HAP-1 (cell line): ENCODE measurements around the gene POU6F1.
"Not testable (repeated sequence)": the region's sequence is repeated elsewhere in the genome, so short reads cannot be mapped to it uniquely, and the experiment has no call there.

Experiments used
- DNase-seq, 2 experiments: peaks; one replicate each; pipeline ENCODE4 v3.0.0-alpha.2; 2016 to 2020; ENCODE audit warnings: low spot score in 2 of 2
- H3K27me3 ChIP-seq: fragments of 250-450 bp; sonication (Bioruptor Pico); 2 replicates; pipeline ENCODE4 v1.5.1; 2020; ENCODE audit warnings: low read depth, mild to moderate bottlenecking, moderate library complexity
- H3K36me3 ChIP-seq: fragments of 250-450 bp; sonication (Bioruptor Pico); replicated peaks from 2 replicates; pipeline ENCODE4 v1.5.1; 2020; ENCODE audit warnings: mild to moderate bottlenecking
- H3K4me1 ChIP-seq: fragments of 250-450 bp; sonication (Bioruptor Pico); 2 replicates; pipeline ENCODE4 v1.5.1; 2020; ENCODE audit warnings: mild to moderate bottlenecking
- H3K4me3 ChIP-seq: fragments of 250-450 bp; sonication (Bioruptor Pico); 2 replicates; pipeline ENCODE4 v1.5.1; 2020; ENCODE audit warnings: mild to moderate bottlenecking, moderate library complexity
- H3K9me3 ChIP-seq: fragments of 250-450 bp; sonication (Bioruptor Pico); 2 replicates; pipeline ENCODE4 v1.5.1; 2020; ENCODE audit warnings: mild to moderate bottlenecking, moderate library complexity
- in situ Hi-C: fragments of 300-500 bp; cut with MboI; formaldehyde crosslinking; loops from 3 replicates; pipeline ENCODE4 v1.14.3; 2020; ENCODE audit warnings: low sequenced_read_pairs, inconsistent platforms, mixed read lengths

The POU6F1 gene, protein sequence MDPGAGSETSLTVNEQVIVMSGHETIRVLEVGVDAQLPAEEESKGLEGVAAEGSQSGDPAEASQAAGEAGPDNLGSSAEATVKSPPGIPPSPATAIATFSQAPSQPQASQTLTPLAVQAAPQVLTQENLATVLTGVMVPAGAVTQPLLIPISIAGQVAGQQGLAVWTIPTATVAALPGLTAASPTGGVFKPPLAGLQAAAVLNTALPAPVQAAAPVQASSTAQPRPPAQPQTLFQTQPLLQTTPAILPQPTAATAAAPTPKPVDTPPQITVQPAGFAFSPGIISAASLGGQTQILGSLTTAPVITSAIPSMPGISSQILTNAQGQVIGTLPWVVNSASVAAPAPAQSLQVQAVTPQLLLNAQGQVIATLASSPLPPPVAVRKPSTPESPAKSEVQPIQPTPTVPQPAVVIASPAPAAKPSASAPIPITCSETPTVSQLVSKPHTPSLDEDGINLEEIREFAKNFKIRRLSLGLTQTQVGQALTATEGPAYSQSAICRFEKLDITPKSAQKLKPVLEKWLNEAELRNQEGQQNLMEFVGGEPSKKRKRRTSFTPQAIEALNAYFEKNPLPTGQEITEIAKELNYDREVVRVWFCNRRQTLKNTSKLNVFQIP

DNA sequence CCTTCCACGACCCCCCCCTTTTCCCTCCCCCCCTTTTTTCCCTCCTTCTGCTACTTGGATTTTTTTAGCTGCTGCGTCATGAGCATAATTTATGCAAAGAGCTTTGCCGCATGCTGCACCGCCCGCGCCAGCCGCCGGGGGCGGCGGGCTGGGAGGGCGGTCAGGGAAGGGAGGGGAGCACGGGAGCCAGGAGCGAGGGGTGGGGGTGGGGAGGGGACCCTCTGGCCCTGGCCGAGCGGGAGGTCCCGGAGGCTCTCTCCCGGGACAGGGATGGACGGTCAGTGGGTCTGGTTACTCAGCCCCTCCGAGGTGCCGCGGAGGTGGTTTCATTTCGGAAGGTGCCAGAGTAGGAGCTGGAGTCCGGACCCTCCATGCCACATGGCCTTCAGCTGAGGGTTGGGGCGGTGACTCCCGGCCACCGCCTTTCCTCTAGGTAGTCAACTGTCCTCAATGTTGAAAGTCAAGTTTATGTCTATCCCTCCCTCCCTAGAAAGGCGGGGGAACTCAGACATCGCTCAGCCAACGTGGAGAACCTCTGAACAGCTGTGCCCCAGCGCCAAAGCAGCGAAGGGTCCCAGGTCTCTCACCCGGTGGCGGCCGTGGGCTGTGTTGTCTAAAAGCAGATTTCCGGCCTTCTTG, at the start of gene POU6F1:
Gene POU6F1, minus strand, starts transcription at position 95 of the 639 bp plus-strand sequence. CDS start 11,226 bp downstream, outside the sequence.
- peak; percentile 77 to 85 for DNase-seq
- peak within 1 kb of the TSS; percentile 55 for H3K4me3 ChIP-seq
- peaks cover 16% of the 10 kb centered on the region for H3K4me1 ChIP-seq
- H3K36me3 ChIP-seq: no peaks in the 10 kb centered on the region
- in situ Hi-C loops: no loop called here
- H3K9me3 ChIP-seq: no peaks in the 10 kb centered on the region; the same call in 1 of the 2 replicates
- no peaks in the 10 kb centered on the region for H3K27me3 ChIP-seq

DNA sequence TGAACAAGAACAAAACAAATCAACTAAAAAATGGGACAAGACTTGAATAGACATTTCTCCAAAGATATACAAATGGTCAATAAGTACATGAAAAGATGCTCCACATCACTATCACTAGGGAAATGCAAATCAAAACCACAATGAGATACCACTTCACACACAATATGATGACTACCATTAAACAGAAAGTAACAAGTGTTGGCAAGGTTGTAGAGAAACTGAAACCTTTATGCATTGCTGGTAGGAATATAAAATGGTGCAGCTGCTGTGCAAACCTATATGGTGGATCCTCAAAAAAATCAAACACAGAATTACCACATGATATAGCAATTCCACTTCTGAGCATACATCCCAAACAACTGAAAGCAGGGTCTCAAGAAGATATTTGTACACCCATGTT, 47.2 kb upstream of the POU6F1 start:
- peaks cover 19% of the 10 kb centered on the region for H3K4me1 ChIP-seq
- H3K4me3 ChIP-seq: no peak overlapping the region
- DNase-seq: no peak
- H3K9me3 ChIP-seq: no peaks in the 10 kb centered on the region
- H3K27me3 ChIP-seq: no peaks in the 10 kb centered on the region
- no peaks in the 10 kb centered on the region for H3K36me3 ChIP-seq
- in situ Hi-C loops: no loop called here

DNA sequence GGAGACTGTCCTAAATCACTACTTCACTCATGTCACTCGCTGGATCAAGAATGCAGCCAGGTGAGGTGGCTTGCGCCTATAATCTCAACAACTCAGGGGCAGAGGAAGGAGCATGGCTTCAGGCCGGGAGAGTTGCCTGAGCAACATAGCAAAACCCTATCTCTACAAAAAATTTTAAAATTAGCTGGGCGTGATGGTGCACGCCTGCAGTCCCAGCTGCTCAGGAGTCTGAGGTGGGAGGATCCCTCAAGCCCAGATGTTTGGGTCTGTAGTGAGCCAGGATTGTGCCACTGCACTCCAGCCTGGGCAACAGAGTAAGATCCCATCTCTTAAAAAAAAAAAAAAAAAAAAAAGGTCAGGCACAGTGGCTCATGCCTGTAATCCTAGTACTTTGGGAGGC, 46.4 kb upstream of the POU6F1 start:
- in situ Hi-C loops: no loop called here
- H3K36me3 ChIP-seq: no peaks in the 10 kb centered on the region
- H3K27me3 ChIP-seq: no peaks in the 10 kb centered on the region
- no peaks in the 10 kb centered on the region for H3K9me3 ChIP-seq
- no peak for DNase-seq
- H3K4me3 ChIP-seq: no peak overlapping the region
- peaks cover 18% of the 10 kb centered on the region for H3K4me1 ChIP-seq

DNA sequence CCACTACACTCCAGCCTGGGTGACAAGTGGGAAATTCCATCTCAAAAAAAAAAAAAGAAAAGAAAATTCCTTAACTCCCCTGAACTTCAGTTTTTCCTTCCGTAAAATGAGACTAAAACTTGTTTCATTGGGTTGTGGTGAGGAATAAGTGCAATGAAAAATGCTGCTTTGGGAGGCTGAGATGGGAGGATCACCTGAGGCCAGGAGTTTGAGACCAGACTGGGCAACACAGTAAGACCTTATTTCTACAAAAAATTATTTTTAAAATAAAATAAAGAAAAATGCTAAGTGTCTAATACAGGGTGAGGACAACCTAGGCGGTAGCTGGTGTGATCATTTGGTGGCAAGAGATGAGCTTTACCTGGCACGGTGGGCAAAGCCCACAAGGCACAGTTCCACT, 45.5 kb upstream of the POU6F1 start:
- in situ Hi-C loops: no loop called here
- H3K4me1 ChIP-seq: peaks cover 15% of the 10 kb centered on the region
- no peaks in the 10 kb centered on the region for H3K36me3 ChIP-seq
- DNase-seq: no peak
- no peaks in the 10 kb centered on the region for H3K27me3 ChIP-seq
- H3K9me3 ChIP-seq: no peaks in the 10 kb centered on the region
- H3K4me3 ChIP-seq: no peak overlapping the region

DNA sequence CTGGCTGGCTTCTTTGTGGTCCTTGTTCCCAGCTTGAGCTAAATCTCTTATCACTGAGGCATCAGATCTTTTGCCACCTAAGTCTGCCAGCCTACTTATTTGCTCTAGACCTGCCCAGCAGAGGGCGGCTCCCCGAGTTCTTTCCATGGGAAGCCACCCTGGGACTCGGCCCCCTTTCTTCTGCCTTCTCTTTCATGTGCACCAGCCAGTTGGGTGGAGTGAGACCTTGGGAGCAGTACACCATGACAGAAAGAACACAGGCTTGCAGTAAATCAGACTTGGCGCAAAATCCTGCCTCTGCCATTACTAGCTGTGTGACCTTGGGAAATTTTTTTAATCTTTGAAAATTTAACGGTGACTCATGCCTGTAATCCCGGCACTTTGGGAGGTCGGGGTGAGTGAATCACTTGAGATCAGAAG, 44.9 kb upstream of the POU6F1 start:
- peak in 1 of 2 experiments; percentile 46 for DNase-seq
- H3K27me3 ChIP-seq: no peaks in the 10 kb centered on the region
- in situ Hi-C loops: no loop called here
- H3K36me3 ChIP-seq: no peaks in the 10 kb centered on the region
- no peak overlapping the region for H3K4me3 ChIP-seq
- no peaks in the 10 kb centered on the region for H3K9me3 ChIP-seq
- peaks cover 15% of the 10 kb centered on the region for H3K4me1 ChIP-seq

DNA sequence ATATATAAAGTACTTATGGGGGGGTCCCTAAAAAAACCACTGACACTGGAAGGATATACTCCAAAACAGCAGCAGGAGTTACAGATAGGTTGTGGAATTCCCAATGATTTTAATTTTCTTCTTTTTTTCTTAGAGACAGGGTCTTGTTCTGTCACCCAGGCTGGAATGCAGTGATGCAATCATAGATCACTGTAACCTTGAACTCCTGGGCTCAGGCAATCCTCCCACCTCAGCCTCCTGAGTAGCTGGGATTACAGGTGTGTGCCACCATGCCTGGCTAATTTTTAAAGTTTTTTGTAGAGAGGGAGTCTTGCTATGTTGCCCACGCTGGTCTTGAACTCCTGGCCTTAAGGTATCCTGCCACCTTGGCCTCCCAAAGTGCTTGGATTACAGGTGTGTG, 41.7 kb upstream of the POU6F1 start:
- in situ Hi-C loops: not testable (repeated sequence)

DNA sequence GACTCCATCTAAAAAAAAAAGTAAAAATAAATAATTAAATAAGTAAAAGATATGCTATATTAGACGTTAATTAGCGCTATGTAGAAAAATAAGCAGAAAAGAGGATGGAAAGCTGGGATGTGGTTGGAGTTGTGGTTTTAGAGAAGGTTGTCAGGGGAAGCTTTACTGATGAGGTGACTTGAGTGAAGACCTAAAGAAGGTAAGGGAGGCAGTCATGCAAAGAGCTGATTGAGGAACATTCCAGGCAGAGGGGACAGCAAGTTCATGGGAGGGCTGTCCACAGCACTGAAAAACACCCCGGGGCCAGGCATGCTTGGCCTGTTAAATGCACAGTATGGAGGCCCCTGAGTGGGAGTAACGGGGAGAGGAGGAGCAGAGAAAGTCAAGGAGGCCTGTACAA, 36.7 kb upstream of the POU6F1 start:
- Histone ChIP-seq H3K27me3 (no peaks in the 10 kb centered on the region), H3K36me3 (no peaks in the 10 kb centered on the region), H3K4me1 (no peaks in the 10 kb centered on the region), H3K4me3 (no peak overlapping the region), H3K9me3 (no peaks in the 10 kb centered on the region)
- no peak for DNase-seq
- in situ Hi-C loops: no loop called here

More for the DNA sequence above, 41.7 kb upstream of the POU6F1 start:
- H3K27me3 ChIP-seq, DNase-seq, H3K4me3 ChIP-seq, H3K9me3 ChIP-seq, H3K36me3 ChIP-seq, H3K4me1 ChIP-seq: not testable (repeated sequence)

DNA sequence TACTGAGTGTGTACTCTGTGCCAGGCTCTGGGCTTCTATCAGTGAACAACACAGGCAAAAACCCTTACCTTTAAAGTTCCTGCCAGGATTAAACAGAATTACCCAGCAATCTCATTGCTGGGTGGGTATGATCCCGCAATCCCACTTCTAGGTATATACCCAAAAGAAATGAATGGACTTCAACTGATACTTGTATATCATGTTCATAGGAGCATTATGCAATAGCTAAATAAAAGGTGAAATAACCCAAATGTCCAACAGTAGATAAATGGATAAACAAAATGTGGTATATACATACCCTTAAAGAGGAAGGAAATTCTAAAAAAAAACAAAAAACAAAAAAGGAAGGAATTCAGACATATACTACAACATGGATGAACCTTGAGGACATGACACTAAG, 35.4 kb upstream of the POU6F1 start:
- H3K27me3 ChIP-seq: no peaks in the 10 kb centered on the region
- no peak for DNase-seq
- no peaks in the 10 kb centered on the region for H3K9me3 ChIP-seq
- no peak overlapping the region for H3K4me3 ChIP-seq
- H3K4me1 ChIP-seq: no peaks in the 10 kb centered on the region
- in situ Hi-C loops: no loop called here
- H3K36me3 ChIP-seq: no peaks in the 10 kb centered on the region

DNA sequence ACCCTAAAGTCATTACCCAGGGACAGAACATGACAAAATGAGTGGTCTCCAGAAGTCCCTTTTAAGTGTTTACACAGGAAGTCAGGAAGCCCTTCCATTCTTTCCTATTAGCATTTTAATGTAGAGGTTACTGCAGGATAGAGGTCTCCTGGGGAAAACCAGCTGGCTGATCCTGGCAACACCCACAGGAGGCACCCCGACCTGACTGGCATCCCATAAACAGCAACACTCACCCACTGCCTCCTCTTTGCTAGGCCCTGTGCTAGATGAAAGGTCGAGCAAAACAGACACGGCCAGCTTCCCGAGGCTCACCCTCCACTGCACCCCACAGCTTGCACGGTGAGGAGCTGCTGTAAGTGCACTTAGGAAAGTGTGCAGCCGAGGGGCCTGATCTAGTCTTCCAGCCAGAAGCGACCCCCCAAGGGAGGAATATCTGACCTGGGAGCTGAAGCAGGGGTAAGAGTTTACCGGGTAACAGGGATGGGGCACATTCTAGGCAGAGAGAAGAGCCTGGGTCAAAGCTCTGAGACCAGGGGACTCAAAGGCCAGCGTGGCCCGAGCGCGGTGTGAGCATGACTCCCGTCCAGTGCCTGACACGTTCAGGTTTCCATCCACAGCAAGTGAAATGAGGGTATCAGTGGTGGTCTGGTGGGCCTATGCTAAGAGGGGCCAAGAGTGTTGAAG, 29.8 kb upstream of the POU6F1 start:
- no peaks in the 10 kb centered on the region for H3K9me3 ChIP-seq
- no peaks in the 10 kb centered on the region for H3K4me1 ChIP-seq
- H3K27me3 ChIP-seq: no peaks in the 10 kb centered on the region
- H3K36me3 ChIP-seq: peaks cover 17% of the 10 kb centered on the region
- in situ Hi-C loops: no loop called here
- H3K4me3 ChIP-seq: no peak overlapping the region
- no peak for DNase-seq

DNA sequence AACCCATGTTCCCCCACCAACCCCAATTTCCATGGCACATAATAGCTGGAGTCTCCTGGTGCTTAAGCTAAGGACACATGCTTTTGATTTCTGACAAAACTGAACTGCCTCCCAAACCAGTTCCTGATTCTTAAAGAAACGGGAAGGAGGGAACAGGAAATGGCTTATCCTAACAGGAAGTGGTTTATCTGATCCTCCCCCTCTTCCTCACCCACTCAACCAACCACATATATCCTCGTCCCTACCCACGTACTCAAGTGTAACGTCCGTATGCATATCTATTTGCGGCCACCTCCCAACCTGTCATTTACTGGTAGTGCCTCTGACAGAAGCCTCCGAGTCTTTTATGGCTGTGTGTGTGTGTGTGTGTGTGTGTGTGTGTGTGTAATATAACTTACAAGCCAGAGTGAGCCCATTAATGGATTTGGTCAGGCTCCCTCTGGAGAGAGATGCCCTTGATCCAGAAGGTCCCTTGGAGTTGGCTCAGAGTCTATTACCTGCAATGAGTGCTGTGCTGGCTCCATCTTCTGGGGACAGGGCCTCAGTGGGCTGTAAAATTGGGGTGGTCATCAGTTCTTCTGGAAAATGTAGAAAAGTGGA, 28.5 kb upstream of the POU6F1 start:
- Histone ChIP-seq H3K27me3 (no peaks in the 10 kb centered on the region), H3K4me3 (no peak overlapping the region), H3K36me3 (peaks cover 24% of the 10 kb centered on the region), H3K4me1 (no peaks in the 10 kb centered on the region), H3K9me3 (no peaks in the 10 kb centered on the region)
- DNase-seq: no peak
- in situ Hi-C loops: no loop called here

DNA sequence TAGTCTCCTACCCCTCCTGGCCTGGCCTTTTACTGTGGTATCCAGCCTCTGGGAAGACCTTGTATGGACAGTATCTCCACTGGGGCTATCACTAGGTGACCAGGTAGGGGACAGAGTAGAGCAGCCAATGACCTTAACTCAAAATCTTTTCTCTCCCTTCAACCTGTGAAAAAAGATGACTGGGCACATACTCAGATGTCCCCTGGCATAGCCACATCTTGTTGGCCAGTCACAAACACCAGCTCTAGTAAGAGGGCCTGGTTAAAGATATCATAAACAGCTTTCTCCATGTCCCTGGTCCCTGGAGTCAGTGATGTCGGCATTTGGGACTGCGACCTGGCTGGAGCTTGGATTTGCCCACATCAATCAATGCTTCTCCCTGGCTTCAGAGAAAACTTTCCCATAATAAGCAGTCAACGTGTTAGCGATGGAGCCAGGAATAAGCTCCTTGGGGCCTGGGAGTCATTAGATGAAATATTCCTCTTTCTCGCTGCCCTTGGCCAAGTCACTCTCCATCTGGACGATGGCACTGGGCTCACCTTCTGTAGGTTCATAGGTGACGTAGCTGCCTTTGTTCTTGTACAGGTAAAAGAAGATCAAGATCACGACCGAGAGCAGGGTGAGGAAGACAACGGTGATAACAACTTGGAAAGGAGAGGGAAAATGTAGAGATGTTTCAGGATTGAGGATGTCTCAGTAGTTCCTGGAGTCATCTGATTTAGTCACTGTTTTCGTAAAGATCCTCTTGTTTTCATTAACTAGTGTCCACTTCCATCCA, 27.8 kb upstream of the POU6F1 start:
- Histone ChIP-seq H3K9me3 (no peaks in the 10 kb centered on the region), H3K36me3 (peaks cover 31% of the 10 kb centered on the region), H3K4me3 (no peak overlapping the region), H3K4me1 (no peaks in the 10 kb centered on the region), H3K27me3 (no peaks in the 10 kb centered on the region)
- in situ Hi-C loops: no loop called here
- DNase-seq: no peak

DNA sequence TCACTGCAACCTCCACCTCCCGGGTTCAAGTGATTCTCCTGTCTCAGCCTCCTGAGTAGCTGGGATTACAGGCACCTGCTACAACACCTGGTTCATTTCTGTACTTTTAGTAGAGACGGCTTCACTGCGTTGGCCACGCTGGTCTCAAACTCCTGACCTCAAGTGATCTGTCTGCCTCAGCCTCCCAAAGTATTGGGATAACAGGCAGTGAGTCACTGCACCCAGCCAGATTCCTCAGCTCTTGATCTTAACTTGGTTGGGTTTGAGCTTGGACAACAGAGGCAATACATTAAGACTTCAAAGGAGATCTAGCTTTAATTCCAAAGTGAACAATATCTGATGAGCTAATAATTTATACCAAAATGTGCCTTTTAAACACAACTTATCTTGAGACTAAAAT, 26.4 kb upstream of the POU6F1 start:
- H3K4me1 ChIP-seq: peaks cover 6% of the 10 kb centered on the region
- H3K27me3 ChIP-seq: no peaks in the 10 kb centered on the region
- no peak for DNase-seq
- in situ Hi-C loops: no loop called here
- H3K9me3 ChIP-seq: no peaks in the 10 kb centered on the region
- no peak overlapping the region for H3K4me3 ChIP-seq
- peaks cover 41% of the 10 kb centered on the region for H3K36me3 ChIP-seq

DNA sequence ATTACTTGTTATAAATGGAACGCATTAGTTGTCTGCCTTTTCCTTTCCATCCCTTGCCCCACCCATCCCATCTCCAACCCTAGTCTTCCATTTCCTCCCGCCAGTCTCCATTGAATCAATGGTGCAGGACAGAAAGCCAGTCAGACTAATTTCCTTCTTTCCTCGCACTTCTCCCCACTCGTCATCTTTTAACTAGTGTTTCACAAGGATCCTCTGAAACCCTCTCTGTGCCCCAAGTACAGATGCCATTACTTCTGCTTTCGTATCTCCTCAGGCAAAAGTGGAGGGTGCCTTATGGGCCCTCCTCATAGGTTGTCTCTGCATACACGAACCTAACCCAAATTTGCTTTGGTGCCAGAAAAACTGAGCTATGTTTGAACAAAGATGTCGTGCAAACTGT, 25.0 kb upstream of the POU6F1 start:
- Histone ChIP-seq H3K36me3 (peaks cover 41% of the 10 kb centered on the region), H3K4me1 (peaks cover 10% of the 10 kb centered on the region), H3K4me3 (no peak overlapping the region), H3K9me3 (no peaks in the 10 kb centered on the region), H3K27me3 (no peaks in the 10 kb centered on the region)
- DNase-seq: no peak
- in situ Hi-C loops: no loop called here
